Measurements from ENCODE around the gene CNTRL. TPM values are rescaled to one million over a fixed set of nuclear protein-coding genes. Genes with fewer than 3 reads are reported as not detected.
A peak's percentile ranks its signal among the peaks of the same experiment; 100 is the strongest.
"Not testable (repeated sequence)": the region's sequence is repeated elsewhere in the genome, so short reads cannot be mapped to it uniquely, and the experiment has no call there.

CNTRL gene
- total RNA-seq, 1 donor from 2014 or later, result 7.2 TPM

DNA sequence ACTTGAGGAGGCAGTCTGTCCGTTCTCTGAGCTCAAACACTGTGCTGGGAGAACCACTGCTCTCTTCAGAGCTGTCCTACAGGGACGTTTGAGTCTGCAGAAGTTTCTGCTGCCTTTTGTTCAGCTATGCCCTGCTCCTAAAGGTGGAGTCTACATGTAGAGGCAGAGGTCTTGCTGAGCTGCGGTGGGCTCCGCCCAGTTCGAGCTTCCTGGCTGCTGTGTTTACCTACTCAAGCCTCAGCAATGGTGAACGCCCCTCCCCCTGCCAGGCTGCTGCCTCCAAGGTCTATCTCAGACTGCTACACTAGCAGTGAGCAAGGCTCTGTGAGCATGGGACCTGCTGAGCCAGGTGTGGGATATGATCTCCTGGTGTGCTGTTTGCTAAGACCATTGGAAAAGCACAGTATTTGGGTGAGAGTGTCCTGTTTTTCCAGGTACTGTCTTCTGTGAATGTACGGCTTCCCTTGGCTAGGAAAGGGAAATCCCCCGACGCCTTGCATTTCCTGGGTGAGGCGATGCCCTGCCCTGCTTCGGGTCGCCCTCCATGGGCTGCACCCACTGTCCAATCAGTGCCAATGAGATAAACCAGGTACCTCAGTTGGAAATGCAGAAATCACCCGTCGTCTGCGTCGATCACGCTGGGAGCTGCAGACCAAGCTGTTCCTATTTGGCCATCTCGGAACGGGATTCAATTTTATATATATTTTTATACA is 58.5 kb downstream of the CNTRL start:
- ATAC-seq, result peak; percentile 84

DNA sequence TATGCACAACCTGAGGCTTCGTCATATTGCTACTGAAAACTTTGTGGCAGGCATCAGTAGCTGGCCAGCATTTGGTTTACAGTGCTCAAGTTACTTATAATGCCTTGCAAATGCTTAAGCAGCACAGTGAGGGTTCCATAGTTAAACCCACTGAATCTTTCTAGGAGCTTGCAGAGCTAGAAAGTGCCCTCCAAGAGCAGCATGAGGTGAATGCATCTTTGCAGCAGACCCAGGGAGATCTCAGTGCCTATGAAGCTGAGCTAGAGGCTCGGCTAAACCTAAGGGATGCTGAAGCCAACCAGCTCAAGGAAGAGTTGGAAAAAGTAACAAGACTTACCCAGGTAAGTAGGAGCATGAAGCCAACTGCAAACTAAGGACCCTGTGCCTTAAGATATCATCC is 60.9 kb downstream of the CNTRL start:
- ATAC-seq, result no peak

DNA sequence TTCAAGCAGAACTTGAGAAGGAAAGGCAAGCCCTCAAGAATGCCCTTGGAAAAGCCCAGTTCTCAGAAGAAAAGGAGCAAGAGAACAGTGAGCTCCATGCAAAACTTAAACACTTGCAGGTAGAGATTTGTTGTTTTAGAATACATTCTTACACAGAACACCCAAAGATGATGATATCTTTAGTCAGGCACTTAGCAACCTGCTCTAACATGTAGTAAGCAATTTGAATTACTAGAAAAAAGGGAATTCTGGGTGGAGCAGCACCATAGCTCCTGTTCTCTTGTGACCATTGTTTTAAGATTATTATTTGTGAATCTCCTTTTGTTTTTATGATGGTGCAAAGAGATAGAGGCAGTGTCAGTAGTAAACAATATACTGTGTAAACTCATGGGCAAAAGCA is 63.8 kb downstream of the CNTRL start:
- ATAC-seq, result peak; percentile 63

DNA sequence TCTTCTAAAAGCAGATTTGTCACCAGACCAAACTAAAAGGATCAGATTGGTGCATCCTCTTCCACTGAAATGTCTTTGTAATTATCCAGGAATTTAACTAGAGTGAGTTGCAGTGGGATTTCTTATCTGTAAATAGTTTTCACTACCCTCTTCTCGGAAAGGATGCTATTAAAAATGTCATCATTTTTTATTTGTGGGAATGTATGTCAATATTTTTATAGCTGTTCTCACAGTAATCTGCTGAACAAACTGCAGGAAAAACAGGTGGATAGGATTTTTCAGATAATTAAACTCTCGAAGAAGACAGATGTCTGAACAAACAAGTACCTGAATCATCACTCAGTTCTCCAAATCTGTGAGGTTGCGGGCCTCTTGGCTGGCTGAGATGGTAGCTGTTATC is 64.2 kb downstream of the CNTRL start:
- no peak for ATAC-seq

DNA sequence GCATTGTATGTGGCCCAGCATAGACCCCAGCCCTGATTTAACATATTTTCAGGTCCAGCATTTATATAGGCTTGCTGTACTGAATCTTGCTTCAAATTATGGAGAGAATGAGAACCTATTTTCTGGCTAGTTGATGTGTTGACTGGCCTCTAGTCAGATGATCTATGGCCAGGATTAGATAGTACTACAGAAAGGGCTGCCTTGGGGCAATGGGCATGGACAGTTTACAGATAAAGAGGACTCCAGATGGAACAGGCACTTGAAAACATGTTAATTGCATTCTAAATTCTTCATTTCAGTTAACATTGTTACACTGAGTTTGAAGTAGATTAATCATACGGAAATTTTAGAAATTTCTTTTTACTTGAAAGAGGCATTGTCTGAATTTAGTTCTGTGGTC is 65.4 kb downstream of the CNTRL start:
- no peak for ATAC-seq

DNA sequence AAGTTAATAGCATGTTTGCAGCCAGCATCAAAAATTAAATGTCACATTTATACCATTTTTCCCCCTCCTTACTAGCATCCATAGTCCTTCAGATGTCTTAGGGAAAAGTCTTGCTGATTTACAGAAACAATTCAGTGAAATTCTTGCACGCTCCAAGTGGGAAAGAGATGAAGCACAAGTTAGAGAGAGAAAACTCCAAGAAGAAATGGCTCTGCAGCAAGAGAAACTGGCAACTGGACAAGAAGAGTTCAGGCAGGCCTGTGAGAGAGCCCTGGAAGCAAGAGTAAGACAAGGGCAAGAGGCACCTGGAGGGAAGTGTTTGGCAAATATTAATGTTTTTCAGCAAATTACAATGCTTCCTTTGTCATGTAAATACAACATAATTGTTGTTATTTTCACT is 66.6 kb downstream of the CNTRL start:
- ATAC-seq, result no peak

DNA sequence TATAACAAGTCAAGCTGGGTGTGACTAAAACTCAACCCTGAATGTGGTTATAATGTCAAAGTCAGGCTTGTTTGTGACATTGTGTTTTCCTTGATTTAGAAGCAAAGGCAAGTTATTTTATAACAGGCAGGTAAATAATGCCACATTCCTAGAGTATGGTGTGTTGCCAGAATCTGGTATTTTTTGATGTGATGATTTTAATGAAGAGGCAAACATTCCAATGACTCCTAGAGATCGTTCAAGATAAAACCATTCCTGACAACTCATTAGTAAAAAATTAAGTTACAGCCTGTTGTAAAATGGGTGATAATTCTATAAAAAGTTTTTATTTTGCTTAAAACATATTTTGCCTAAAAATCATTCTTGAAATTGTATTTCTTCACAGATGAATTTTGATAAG is 67.0 kb downstream of the CNTRL start:
- ATAC-seq, result no peak

DNA sequence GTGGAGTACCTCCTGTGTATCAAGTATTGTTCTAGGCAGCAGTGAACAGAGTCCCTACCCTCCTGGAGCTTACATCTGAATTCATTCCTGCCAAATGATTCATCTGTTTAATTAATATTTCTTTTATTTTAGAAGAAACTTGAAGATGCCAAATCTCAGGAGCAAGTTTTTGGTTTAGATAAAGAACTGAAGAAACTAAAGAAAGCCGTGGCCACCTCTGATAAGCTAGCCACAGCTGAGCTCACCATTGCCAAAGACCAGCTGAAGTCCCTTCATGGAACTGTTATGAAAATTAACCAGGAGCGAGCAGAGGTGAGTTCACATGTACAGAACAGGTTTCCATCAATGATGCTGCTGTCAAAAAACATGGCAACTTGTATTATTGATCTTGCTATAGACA is 69.0 kb downstream of the CNTRL start:
- ATAC-seq, result no peak

DNA sequence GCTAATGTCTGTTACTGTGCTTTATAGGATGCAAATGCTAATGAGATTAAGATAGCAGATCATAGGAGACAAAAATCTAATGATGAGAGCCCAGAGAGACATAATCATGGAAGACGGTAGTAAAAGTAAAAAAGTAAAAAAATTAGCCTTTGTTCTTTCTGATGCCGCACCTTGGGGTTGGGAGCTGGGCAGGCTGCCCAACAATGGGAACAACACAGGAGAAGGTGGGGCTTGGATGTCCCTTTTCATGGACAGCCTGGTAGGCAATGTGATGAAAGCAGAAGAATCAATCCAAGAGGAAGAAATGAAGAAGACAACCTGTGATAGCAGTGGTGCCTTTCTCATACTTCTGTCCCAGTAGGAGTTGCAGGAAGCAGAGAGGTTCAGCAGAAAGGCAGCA is 69.7 kb downstream of the CNTRL start:
- no peak for ATAC-seq

DNA sequence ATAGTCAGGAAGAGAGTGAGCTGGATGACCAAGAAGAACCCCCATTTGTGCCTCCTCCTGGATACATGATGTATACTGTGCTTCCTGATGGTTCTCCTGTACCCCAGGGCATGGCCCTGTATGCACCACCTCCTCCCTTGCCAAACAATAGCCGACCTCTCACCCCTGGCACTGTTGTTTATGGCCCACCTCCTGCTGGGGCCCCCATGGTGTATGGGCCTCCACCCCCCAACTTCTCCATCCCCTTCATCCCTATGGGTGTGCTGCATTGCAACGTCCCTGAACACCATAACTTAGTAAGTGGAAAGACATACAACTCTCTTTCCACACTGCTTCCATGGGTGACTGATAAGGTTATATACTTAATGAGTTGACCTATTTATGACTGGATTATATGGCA is 75.4 kb downstream of the CNTRL start:
- ATAC-seq, result no peak

DNA sequence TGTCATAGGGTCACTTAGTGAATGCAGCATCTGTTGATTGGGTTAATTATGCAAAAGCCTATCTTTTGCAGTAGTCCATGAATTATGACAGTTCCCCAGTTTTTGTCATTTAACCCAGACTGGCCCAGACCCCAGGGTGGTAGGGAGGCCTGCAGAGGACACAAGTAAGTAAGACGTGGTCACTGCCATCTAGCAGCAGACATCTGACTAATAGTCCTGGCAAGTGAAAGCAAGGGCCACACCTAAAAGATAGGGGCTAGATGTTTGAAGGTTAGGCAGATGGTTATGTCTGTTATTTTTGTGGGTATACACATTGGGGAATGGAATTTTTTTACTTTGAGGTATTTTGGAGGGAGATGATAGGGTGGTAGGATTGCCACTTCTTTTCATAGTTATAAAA is 78.9 kb downstream of the CNTRL start:
- no peak for ATAC-seq

DNA sequence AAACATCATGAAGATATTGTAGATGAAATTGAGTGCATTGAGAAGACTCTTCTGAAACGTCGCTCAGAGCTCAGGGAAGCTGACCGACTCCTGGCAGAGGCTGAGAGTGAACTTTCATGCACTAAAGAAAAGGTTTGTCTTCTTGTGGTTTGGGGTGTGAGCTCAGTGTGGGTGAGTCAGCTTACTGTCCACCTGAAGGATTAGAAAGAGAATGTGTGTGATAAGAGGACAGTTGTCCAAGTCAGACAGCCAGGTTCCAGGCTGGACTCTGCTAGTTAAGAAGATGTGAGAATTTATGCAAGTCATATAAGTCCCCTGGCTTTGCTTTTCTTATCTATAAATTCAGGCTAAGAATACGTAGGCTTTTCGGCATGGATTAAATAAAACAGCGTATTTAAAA is 80.0 kb downstream of the CNTRL start:
- ATAC-seq, result no peak

DNA sequence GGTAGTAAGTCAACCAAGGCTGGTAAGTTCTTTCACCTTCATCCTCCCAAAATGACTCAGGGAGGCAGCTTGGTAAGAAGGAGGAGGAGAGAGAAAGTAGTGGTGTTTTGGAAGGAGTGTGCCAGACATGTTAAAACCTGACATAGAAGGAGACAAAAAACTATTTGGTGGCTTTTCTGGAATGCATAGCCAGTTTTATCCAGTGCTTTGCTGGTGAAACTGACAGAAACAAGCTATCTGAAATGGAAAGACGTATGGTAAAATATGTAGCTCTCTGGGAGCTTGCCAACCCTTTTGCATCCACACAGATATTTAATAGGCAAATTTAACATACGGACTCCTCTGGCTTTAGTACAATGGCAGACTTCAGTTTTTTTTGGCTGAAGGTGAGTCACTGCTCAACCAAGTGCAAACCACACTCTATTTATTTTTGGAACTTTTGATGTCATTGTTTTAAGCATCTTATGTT is 81.5 kb downstream of the CNTRL start:
- ATAC-seq, result peak; percentile 87

DNA sequence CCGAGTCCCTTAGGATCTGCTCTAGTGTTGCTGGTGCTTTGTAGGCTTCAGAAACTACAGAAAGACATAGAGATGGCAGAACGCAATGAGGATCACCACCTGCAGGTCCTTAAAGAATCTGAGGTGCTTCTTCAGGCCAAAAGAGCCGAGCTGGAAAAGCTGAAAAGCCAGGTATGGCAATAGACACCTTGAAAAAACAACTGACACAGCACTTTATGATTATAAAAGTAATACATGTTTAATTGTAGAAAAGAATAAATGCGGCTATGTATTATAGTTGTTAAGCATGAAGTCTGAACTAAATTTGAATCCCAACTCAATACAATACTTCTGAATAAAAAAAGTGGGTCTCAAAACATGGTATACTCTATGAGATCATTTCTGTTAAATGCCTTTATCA is 83.2 kb downstream of the CNTRL start:
- no peak for ATAC-seq

DNA sequence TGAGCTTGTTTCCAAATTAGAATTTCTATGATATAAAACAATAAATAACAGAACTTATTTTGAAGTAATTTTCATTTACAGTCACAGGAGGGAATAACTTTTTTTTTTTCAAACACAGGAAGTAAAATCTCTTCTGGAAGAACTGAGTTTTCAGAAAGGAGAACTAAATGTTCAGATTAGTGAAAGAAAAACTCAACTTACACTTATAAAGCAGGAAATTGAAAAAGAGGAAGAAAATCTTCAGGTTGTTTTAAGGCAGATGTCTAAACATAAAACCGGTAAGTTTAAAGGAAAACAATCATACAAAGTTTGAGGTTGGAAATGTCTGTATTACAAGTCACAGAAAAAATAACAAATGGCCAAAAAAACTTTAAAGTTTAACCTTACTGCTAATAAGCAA is 85.3 kb downstream of the CNTRL start:
- no peak for ATAC-seq

DNA sequence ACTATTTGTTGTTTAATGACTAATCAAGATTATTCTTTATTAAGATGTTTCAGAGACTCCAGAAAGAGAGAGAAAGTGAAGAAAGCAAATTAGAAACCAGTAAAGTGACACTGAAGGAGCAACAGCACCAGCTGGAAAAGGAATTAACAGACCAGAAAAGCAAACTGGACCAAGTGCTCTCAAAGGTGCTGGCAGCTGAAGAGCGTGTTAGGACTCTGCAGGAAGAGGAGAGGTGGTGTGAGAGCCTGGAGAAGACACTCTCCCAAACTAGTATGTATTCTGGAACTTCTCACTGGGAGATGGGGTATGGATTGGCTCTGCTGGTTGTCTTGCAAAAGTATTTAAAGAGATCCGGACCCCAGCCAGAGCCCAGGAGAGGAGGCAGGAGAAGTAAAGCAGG is 93.3 kb downstream of the CNTRL start:
- no peak for ATAC-seq

DNA sequence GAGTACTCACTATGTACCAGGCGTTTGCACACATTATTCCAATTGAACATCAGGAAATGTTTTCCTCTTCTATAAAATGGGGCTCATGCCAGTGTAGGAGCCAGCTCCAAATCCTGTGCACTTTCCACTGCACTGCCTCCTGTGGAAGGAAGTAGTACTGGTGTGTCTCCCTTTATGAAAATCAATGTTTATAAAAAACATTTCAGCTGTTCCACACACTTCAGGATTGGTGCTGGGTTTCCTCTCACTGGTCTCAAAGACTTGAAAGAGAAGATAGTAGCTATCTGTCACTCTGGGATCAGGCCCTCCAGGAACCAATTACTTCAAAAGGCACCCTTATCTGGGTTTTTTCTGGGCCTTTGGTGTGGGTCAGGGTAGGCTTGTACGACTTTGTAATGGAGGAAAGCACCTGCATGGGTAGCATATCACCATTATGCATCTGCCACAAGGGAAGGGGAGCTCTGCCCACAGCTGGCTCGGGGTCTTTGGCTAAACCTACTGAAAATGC is 94.4 kb downstream of the CNTRL start:
- ATAC-seq, result peak; percentile 65

DNA sequence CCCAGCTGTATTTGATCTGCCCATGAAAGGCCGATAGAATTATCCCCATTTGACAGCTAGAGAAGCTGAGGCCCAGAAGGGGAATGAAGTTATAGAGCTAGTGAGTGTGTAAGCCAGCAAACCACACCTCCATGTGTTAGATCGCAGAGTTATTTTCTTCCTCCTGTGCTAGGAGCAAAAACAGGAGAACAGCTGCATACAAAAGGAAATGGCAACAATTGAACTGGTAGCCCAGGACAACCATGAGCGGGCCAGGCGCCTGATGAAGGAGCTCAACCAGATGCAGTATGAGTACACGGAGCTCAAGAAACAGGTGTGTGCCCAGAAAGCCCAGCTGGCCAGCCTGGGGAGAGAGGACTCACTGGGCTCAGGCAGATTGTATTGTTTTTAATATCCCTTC is 96.5 kb downstream of the CNTRL start:
- ATAC-seq, result no peak

DNA sequence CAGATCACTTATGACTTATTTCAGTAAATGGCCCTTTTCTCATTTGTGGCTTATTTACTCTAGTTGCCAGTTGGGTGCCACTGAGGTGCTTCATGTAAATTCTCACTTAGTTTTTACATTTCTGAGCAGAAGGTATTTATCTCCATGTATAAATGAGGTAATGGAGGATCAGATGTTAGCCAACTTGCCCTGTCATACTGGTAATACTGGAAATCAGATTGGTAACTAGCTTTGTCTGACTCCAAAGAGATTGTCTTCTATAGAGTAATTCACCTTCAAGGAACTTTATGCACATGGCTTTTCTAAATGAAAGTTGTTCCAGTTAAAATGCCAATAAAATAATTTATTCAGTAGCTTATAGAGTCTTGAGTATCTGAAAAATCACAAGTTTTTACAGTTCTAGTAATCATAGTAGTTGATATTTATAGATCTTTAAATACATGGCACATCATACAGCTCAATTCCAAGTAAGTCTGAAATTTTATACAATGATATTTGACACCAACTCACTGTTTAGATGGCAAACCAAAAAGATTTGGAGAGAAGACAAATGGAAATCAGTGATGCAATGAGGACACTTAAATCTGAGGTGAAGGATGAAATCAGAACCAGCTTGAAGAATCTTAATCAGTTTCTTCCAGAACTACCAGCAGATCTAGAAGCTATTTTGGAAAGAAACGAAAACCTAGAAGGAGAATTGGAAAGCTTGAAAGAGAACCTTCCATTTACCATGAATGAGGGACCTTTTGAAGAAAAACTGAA is 98.2 kb downstream of the CNTRL start:
- peak; percentile 79 for ATAC-seq

DNA sequence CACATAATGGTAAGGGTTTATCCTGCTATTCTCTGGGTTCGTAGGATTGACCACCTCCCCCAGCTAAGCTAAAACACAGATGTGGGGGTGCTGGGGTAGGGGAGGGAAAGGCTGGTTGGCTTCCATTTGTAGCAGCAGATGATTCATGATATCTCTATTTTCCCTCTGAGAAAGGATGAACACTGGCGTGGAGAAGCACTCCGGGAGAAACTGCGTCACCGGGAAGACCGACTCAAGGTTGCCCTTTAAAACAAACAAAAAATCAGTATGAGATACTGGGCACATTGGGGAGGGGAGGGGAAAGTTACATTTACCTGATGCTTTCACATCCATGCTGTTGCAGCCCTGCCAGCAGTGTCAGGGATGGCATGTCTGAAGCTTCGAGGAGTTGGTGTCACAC is 98.7 kb downstream of the CNTRL start:
- no peak for ATAC-seq

DNA sequence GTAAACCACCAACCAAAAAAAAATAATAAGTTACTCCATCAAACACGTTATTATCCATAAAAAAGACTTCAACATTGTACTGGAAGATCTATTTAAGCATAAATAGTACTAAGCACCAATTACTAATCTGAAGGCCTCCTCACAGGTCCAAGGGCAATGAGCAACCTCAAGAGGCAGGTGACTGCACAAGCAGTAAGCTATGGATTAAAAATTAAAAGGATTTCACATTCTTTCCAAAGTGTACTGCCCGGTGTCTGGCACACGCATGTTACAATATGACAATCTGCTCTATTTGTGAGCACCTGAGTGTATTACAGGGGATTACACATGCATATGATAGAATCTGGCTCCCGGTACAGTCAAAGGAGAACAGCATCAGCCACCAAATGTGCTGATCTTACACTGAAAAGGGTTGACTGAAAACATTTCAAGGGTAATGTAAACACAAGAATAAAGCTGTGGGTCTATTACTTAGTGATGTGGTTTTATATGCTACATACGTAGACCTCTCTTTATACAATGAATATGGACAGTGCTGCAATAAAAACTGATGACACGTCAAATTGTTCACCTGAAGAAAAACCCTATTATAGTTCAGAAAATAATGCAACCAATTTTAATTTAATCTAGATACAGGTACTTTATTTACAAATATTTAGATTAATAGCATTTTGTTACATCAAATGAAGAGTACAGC is 104.1 kb downstream of the CNTRL start:
- no peak for ATAC-seq

DNA sequence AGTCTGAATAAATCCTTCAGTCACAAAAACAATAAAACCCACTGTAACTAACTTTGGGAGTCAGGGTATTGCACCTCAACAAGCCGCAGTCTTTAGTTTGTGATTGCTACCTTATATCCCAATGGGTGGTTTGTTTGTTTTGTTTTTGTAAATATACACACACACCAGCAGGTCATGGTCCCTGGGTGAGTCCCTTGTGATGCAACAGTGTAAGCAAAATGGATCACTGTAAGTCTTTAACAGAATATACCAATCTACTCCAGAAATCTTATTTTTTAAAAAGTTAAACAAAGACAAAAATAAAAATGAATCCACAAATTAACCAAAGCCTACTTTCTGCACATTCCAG is 104.6 kb downstream of the CNTRL start:
- not testable (repeated sequence) for ATAC-seq

DNA sequence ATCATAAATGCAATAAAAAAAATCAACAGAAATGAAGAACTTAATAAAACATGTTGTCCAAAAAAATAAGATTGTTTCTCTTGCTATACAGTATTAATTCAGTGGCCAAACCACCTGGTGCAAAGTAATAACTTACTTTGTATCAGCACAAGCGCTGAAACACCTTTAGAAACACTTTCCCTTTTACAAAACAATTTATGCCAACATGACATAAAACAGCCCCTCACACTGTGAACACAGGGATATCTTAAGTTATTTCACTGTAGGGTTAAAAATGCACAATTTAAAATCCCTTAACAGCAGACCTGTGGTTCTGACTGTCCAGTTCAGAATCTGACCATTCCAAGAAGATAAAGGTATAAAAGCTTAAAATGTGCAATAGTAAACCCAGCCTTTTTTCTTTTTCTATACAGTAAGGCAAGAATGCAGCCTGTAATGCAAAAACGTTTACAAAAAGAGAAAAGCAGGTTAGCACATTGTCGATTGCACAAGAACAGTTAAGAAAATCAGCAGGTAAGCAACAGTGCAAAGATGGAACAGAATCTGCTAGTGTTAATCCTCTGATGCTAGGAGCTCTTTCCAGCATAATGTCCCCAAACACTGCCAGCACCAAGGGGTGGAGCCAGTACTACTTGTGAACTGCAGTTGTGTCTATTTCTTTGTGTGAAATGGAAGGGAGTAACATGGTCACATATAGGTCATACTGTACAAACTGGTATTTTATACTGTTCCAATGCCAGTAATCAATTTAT is 105.4 kb downstream of the CNTRL start:
- no peak for ATAC-seq

Measured in esophagus mucosa (tissue), 1 donor.